ENCODE results near the gene TATDN3.

- no peak for TF ChIP-seq CTCF (IDR thresholded peaks at IDR 0.05; ENCODE audit: low read length)
- TF ChIP-seq EZH2 (IDR thresholded peaks at IDR 0.05; ENCODE audit: borderline replicate concordance, low read length) = no peak
Measured at GRCh38 chr1:212762234-212762633, 29.5 kb upstream of the TATDN3 start.
